Stimulated activated CD8-positive, alpha-beta memory T cell treated with anti-CD3 and anti-CD28 coated beads, Interleukin-7, amount 100 ng/mL, for 48 hours (primary cell): ENCODE results near the gene NECTIN4.

ENCODE experiments used
- DNase-seq, 2 donors: peaks; one replicate each; pipeline ENCODE4 v3.0.0-alpha.2; 2020; ENCODE audit warnings: low read depth in 1 of 2; ENCODE audit errors: extremely low read depth in 1 of 2

NECTIN4 gene

GRCh38 chr1:161083748-161084596 lies 5.4 kb downstream of the NECTIN4 start:
- no peak for DNase-seq

GRCh38 chr1:161082996-161083747 lies 6.2 kb downstream of the NECTIN4 start:
- no peak for DNase-seq

- DNase-seq: no peak
These were observed 6.9 kb downstream of the NECTIN4 start for GRCh38 chr1:161082483-161082882.

- DNase-seq: no peak
These were observed 7.8 kb downstream of the NECTIN4 start for GRCh38 chr1:161081519-161081918.

- DNase-seq: no peak
These were observed 8.6 kb downstream of the NECTIN4 start for GRCh38 chr1:161080441-161081405.

- DNase-seq: no peak
These were observed 9.8 kb downstream of the NECTIN4 start for GRCh38 chr1:161079436-161080110.

- no peak for DNase-seq
These were observed 11.9 kb downstream of the NECTIN4 start for GRCh38 chr1:161077426-161077825.

GRCh38 chr1:161076410-161076809 lies 12.9 kb downstream of the NECTIN4 start:
- no peak for DNase-seq

GRCh38 chr1:161074676-161075368 lies 14.5 kb downstream of the NECTIN4 start:
- DNase-seq: no peak

- no peak for DNase-seq
These were observed 15.8 kb downstream of the NECTIN4 start for GRCh38 chr1:161073474-161074121.

- DNase-seq: no peak
These were observed 16.5 kb downstream of the NECTIN4 start for GRCh38 chr1:161072751-161073449.

- DNase-seq: peak in 1 of 2 donors; percentile 40
These were observed 17.4 kb downstream of the NECTIN4 start for GRCh38 chr1:161071886-161072371.

GRCh38 chr1:161070761-161071160 lies 18.6 kb downstream of the NECTIN4 start:
- no peak for DNase-seq

- peak; percentile 72 to 91 for DNase-seq
These were observed 19.6 kb downstream of the NECTIN4 start, which contains the start of gene ARHGAP30 for GRCh38 chr1:161069731-161070270. Gene ARHGAP30 (minus strand): TSS chr1:161069891. CDS start chr1:161069624, 267 bp downstream.

GRCh38 chr1:161069241-161069640 lies 20.1 kb downstream of the NECTIN4 start:
- DNase-seq: no peak

- DNase-seq: peak; percentile 65 to 83
These were observed 20.8 kb downstream of the NECTIN4 start for GRCh38 chr1:161068306-161069234.

GRCh38 chr1:161066694-161067093 lies 22.7 kb downstream of the NECTIN4 start:
- DNase-seq: no peak
